Loucy (cell line): Measurements from ENCODE around the gene CACNA1D.

ENCODE experiments used
- CTCF ChIP-seq: fragments of 200-600 bp; sonication (generic); conservative IDR thresholded peaks from 2 replicates; pipeline ENCODE4 v1.5.1; 2014; ENCODE audit warnings: mild to moderate bottlenecking, antibody characterized with exemption, low read length
- EZH2phosphoT487 ChIP-seq: fragments of 200-600 bp; IDR thresholded peaks from 2 replicates; pipeline ENCODE4 v1.6.1; 2018; ENCODE audit warnings: antibody characterized with exemption, mild to moderate bottlenecking, moderate library complexity, borderline replicate concordance

GRCh38 chr3:53661480-53661879, 167.1 kb downstream of the CACNA1D start:
- TF ChIP-seq CTCF, result no peak
- no peak for TF ChIP-seq EZH2phosphoT487
